Fibroblast of upper back skin (primary cell): ENCODE measurements around the gene HOXB2.
A peak's percentile ranks its signal among the peaks of the same experiment; 100 is the strongest.

ENCODE experiments used
- DNase-seq: peaks from one replicate; pipeline ENCODE4 v3.0.0-alpha.2; 2013

HOXB2 gene

DNA sequence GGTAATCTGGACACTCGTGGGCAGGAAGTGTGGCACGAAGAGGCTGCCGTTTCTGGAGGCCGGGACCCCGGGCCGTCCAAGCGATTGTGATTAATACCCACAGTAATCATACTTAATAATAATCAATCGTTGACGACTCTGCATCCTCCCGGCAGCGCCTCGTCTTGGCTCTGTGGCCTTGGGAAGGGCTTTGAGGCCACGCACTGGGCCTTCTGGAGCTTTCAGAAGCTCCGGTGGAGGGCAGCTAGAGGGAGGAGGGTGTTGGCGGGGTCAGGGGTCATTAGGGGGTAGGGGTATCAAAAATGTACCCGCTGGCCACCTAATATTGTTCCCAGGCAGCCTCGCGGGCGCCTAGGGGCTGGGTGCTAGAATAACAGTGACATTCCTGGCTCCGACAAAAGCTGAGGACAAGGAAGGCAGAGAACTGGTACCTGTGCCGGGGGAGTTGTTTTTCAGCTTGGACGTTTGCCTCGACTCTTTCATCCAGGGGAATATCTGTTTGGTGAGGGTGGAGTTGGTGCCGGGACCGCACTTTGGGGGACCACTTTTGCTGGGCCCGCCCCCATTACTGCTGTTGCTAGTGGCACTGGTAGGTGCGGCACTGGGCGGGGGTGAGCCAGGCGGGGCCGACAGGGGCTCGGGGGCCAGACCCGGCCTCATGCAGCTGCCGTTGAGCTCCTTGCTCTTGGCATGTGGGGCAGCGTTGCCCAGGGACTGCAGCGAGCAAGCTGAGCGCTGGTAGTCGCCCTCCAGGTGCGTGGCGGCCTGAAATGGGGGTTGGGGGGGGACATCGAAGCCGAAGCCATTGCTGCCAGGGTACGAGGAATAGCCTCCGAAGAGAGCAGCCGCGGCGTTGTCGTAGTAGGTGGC lies 6.9 kb upstream of the HOXB2 start:
- DNase-seq: no peak

- no peak for DNase-seq
Measured at GRCh38 chr17:48551214-48551555, 6.3 kb upstream of the HOXB2 start.

DNA sequence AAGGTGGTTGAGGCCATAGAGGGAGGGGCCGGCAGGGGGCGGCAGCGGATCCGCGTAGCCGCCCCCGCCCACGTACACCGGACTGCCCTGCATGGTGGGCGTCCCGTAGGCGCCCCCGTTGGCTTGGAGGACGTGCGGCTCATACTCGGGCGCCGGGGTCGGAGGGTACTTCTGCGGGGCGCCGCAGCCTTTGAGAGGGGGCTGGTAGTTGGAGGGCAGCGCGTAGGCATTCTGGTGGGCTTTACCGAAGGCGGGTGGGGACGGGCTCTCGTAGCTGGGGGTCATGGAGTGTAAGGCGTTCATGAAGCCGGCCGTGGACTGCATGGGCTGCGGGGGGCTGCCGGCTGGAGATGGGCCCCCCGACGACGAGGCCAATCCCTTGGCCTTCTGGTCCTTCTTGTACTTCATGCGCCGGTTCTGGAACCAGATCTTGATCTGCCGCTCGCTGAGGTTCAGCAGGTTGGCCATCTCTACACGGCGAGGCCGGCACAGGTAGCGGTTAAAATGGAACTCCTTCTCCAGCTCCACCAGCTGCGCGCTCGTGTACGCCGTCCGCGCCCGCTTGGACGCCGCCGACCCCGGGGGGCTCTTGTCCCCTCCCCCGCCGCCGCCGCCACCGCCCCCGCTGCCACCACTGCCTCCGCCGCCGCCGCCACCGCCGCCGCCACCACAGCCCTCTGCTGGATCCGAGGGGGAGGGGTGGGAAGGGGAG lies 5.7 kb upstream of the HOXB2 start:
- DNase-seq: no peak

GRCh38 chr17:48549914-48550501 lies 5.1 kb upstream of the HOXB2 start:
- peak; percentile 78 for DNase-seq

- no peak for DNase-seq
Measured at GRCh38 chr17:48549281-48549630, 4.3 kb upstream of the HOXB2 start.

DNA sequence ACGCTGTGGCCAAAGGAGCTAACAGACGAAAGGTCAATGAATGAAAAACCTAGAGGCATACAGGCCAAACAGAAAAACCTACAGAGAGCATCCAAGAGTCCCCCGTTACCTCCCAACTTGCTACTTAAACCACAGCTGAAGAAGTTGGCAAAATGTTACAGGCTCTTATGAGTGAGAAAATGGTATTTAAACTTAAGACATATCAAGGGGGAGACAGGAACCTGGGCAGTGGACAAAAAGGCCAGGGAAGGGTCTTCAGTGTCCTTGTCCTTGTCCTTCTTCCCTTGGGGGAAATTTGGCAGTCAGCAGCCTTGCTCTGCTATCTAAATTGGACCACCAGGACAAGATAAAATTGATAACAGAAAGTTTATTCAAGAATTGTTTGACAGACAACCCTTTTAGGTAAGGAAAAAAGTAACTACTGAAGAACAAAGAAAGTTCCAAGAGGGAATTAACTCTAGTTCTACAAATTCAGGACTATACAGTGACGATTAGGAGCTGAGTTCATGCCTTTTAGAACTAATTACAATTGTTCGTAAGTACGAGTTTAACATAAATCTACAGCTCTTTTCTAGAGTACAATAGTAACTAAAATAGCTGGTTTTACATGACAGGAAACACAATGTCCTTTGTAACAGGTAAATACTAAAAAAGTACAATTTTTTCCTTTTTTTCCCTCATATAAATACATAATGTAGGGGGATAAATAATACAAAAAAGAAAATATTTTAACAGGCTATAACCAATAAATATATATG lies 3.8 kb upstream of the HOXB2 start:
- no peak for DNase-seq

- DNase-seq: peak; percentile 82
Measured at GRCh38 chr17:48547808-48548522, 3.1 kb upstream of the HOXB2 start.

GRCh38 chr17:48546924-48547807 lies 2.3 kb upstream of the HOXB2 start:
- DNase-seq: no peak

DNA sequence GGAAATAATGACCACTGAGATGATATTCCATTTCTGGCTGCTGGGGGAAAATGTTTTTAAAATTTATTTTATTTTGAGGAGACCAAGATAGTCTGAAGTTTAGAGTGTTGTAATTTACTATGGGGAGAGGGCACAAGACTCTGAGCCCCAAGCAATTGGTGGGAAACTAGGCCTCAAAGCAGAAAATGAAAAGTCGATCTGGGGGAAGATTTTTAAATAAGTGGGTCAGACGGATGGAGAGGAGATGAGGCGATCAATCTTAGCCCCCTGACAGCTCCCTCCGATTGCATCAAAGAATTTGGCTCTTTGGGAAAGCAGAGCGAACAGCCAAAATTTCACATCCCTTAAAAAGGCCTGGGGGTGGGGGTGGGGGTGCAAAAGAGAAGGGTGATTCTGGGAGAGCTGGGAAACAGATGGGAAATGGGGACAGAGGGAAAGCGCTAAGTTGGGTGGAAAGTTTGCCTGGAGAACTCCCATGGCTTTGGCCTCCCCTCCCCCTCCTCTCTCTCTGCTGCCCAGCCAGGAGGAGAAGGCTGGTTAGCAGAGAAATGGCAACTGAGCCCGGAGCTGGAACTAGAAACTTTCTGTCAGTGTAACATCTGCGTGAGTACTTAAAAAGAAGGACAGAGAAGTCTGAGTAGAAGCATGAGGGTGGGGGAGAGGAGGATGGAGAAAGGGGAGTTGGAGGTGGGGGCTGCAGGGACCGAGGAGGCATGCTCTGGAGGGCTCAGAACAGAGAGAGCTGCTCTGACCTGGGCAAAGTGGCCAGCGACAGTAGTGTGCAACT lies 1.4 kb upstream of the HOXB2 start:
- peak; percentile 91 for DNase-seq

DNA sequence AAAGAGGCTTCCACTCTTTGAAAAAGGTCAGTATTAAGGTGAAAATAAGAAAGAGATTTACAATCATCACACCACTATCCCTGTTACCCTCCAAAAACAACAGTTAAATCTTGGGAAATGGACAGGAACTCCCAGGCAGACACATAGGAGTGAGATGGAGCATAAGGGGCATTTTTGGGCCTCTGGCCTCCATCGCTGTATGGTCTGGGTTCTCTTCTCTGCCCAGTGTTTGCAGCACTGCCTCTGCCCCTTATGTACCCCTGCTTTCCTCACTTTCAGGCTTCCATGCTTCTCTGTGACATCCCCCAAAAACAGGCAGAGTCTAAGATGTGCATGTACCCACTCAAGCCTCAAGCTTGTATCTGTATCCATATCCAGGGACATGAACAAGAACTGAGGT lies 630 bp upstream of the HOXB2 start:
- no peak for DNase-seq

GRCh38 chr17:48544349-48545021 lies 424 bp downstream of the HOXB2 start:
- peak; percentile 98 for DNase-seq

GRCh38 chr17:48543854-48544348 lies 1.0 kb downstream of the HOXB2 start:
- no peak for DNase-seq

- no peak for DNase-seq
Measured at GRCh38 chr17:48543107-48543853, 1.6 kb downstream of the HOXB2 start.

DNA sequence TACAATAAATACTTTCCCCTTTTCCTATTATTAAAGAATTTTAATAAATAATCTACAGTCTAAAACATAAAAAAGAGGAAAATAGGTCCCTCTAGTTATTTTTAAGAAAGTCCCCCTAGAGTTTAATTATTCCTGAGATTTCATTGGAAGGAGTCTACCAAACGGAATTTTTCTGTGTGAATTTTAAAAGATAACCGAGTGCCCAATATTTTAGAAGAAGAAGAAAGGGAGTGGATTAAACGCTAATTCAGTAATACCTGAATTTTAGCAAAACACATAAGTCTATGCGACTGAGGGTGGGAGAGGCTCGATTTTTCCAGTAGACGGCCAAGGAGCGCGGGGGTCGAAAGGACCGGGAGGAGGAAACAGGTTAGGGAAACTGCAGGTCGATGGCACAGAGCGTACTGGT lies 2.2 kb downstream of the HOXB2 start:
- DNase-seq: no peak

- no peak for DNase-seq
Measured at GRCh38 chr17:48542114-48542656, 2.7 kb downstream of the HOXB2 start.

DNA sequence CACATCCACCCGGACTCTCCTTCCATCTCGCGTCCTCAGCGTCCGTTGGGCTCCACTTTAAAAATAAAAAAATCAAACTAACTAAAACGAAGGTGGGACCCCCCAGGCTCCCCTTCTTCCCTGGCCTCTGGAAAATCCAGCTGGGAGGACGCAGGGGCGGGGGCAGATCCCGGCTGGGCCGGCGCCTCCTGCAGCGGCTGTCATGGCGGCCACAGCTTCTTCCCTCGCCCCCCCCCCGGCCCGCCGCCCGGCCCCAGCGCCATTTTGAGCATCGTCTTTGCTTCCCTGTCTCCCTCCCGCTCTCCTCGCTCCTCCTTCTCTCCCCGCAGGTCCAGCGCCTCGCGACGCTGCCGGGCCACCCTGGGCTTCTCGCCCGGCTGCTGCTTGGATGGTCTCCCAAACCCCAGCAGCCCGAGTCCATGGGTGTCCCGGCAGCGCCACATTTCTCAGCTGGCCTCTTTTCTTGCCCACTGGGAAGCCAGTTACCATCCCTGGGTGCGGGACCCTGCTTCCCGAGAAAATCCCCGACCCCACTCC lies 3.3 kb downstream of the HOXB2 start:
- peak; percentile 75 for DNase-seq

GRCh38 chr17:48541036-48541576 lies 3.8 kb downstream of the HOXB2 start:
- DNase-seq: no peak

DNA sequence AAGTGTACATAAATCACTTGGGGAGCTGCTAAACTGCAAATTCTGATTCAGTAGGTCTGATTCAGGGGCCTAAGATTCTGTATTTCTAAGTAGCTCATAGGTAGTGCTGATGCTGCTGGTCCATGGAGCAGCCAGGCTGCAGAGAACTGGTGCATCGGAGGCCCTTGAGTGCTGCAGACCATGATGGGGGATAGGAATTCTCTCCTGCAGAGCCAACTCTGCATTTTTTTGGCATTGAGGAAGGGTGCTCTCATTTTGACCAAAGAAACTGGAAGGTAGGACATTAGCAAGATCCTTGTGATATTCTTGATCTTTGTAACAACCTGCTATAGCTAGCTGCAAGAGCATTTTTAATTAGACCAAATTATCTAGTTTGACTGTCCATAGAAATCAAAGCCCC lies 4.7 kb downstream of the HOXB2 start:
- DNase-seq: peak; percentile 79
